ENCODE results near the gene RGS5. TPM values are rescaled to one million over a fixed set of nuclear protein-coding genes. Genes with fewer than 3 reads are reported as not detected.

Gene RGS5
- total RNA-seq, 3 donors from 2014 or later (not counting 1 experiment from before 2014, with no cell fraction given): 0.12 to 0.30 (median 0.14) TPM

- no peak for DNase-seq
- Mint-ChIP-seq H3K27ac (no peak overlapping the region), H3K4me1 (no peaks in the 10 kb centered on the region), H3K4me3 (no peak overlapping the region), H3K27me3 (ENCODE audit: low read depth in 2 of 2) (peaks cover 0 to 5% of the 10 kb centered on the region in 2 donors), H3K9me3 (peaks cover 3 to 6% of the 10 kb centered on the region in 2 donors), H3K36me3 (no peaks in the 10 kb centered on the region)
- Histone ChIP-seq H3K9me3 (ENCODE audit: control insufficient read depth, insufficient read depth, low read length) (no peaks in the 10 kb centered on the region), H3K4me1 (ENCODE audit: control insufficient read depth, insufficient read depth, low read length) (no peaks in the 10 kb centered on the region), H3K36me3 (ENCODE audit: control insufficient read depth, insufficient read depth, low read length) (no peaks in the 10 kb centered on the region), H3K27ac (ENCODE audit: low read length) (no peak overlapping the region), H3K27me3 (ENCODE audit: control insufficient read depth, insufficient read depth, low read length) (no peaks in the 10 kb centered on the region), H3K4me3 (ENCODE audit: low read length) (no peak overlapping the region)
- intact Hi-C loops (cut with micrococcal nuclease): no loop called here
- WGBS (ENCODE audit: insufficient coverage): no CpG with 5 or more reads among the region's 5 CpGs
- no peak for ATAC-seq
- TF ChIP-seq CTCF (IDR thresholded peaks at IDR 0.05): no peak
These were observed 40.9 kb downstream of the RGS5 start for GRCh38 chr1:163161841-163162240.

GRCh38 chr1:163161337-163161736 is 41.4 kb downstream of the RGS5 start:
- no peak overlapping the region for H3K27ac Mint-ChIP-seq
- WGBS (ENCODE audit: insufficient coverage): 54% methylated on average over 2 of the region's 2 CpGs

GRCh38 chr1:163155606-163156005 is 47.1 kb downstream of the RGS5 start:
- DNase-seq: no peak
- H3K9me3 Mint-ChIP-seq: peaks cover 3 to 6% of the 10 kb centered on the region in 2 donors
- Histone ChIP-seq H3K9me3 (ENCODE audit: control insufficient read depth, insufficient read depth, low read length) (no peaks in the 10 kb centered on the region), H3K27me3 (ENCODE audit: control insufficient read depth, insufficient read depth, low read length) (no peaks in the 10 kb centered on the region), H3K4me3 (ENCODE audit: low read length) (no peak overlapping the region), H3K27ac (ENCODE audit: low read length) (no peak overlapping the region), H3K4me1 (ENCODE audit: control insufficient read depth, insufficient read depth, low read length) (no peaks in the 10 kb centered on the region), H3K36me3 (ENCODE audit: control insufficient read depth, insufficient read depth, low read length) (no peaks in the 10 kb centered on the region)
- H3K27me3 Mint-ChIP-seq (ENCODE audit: low read depth in 2 of 2): peaks cover 0 to 7% of the 10 kb centered on the region in 2 donors
- ATAC-seq: no peak
- WGBS (ENCODE audit: insufficient coverage): 91% methylated on average over 5 of the region's 5 CpGs
- no peaks in the 10 kb centered on the region for H3K36me3 Mint-ChIP-seq
- no peak for TF ChIP-seq CTCF (IDR thresholded peaks at IDR 0.05)
- intact Hi-C loops (cut with micrococcal nuclease): no loop called here
- H3K4me1 Mint-ChIP-seq: no peaks in the 10 kb centered on the region
- no peak overlapping the region for H3K27ac Mint-ChIP-seq
- H3K4me3 Mint-ChIP-seq: no peak overlapping the region

More at GRCh38 chr1:163161337-163161736, 41.4 kb downstream of the RGS5 start:
- peaks cover 0 to 4% of the 10 kb centered on the region in 2 donors for H3K27me3 Mint-ChIP-seq (ENCODE audit: low read depth in 2 of 2)
- no peak for TF ChIP-seq CTCF (IDR thresholded peaks at IDR 0.05)
- H3K9me3 Mint-ChIP-seq: peaks cover 3 to 6% of the 10 kb centered on the region in 2 donors
- H3K4me1 Mint-ChIP-seq: no peaks in the 10 kb centered on the region
- Histone ChIP-seq H3K9me3 (ENCODE audit: control insufficient read depth, insufficient read depth, low read length) (no peaks in the 10 kb centered on the region), H3K27me3 (ENCODE audit: control insufficient read depth, insufficient read depth, low read length) (no peaks in the 10 kb centered on the region), H3K36me3 (ENCODE audit: control insufficient read depth, insufficient read depth, low read length) (no peaks in the 10 kb centered on the region), H3K4me1 (ENCODE audit: control insufficient read depth, insufficient read depth, low read length) (no peaks in the 10 kb centered on the region), H3K4me3 (ENCODE audit: low read length) (no peak overlapping the region), H3K27ac (ENCODE audit: low read length) (no peak overlapping the region)
- no peak overlapping the region for H3K4me3 Mint-ChIP-seq
- ATAC-seq (no peak), DNase-seq (no peak)
- H3K36me3 Mint-ChIP-seq: no peaks in the 10 kb centered on the region
- intact Hi-C loops (cut with micrococcal nuclease): no loop called here

- Histone ChIP-seq H3K27me3 (ENCODE audit: control insufficient read depth, insufficient read depth, low read length) (no peaks in the 10 kb centered on the region), H3K4me1 (ENCODE audit: control insufficient read depth, insufficient read depth, low read length) (no peaks in the 10 kb centered on the region), H3K36me3 (ENCODE audit: control insufficient read depth, insufficient read depth, low read length) (no peaks in the 10 kb centered on the region), H3K9me3 (ENCODE audit: control insufficient read depth, insufficient read depth, low read length) (no peaks in the 10 kb centered on the region), H3K27ac (ENCODE audit: low read length) (no peak overlapping the region), H3K4me3 (ENCODE audit: low read length) (no peak overlapping the region)
- no peaks in the 10 kb centered on the region for H3K27me3 Mint-ChIP-seq (ENCODE audit: low read depth in 2 of 2)
- no peak for TF ChIP-seq CTCF (IDR thresholded peaks at IDR 0.05)
- H3K9me3 Mint-ChIP-seq: no peaks in the 10 kb centered on the region
- H3K4me1 Mint-ChIP-seq: no peaks in the 10 kb centered on the region
- intact Hi-C loops (cut with micrococcal nuclease): no loop called here
- ATAC-seq (no peak), DNase-seq (no peak)
- H3K4me3 Mint-ChIP-seq: no peak overlapping the region
- no peaks in the 10 kb centered on the region for H3K36me3 Mint-ChIP-seq
- no peak overlapping the region for H3K27ac Mint-ChIP-seq
- 89% methylated on average over 2 of the region's 2 CpGs for WGBS (ENCODE audit: insufficient coverage)
These were observed 53.8 kb downstream of the RGS5 start for GRCh38 chr1:163148911-163149310.
